VCaP (cell line): ENCODE results near the gene ERP44.

Experiments used
- H3K27ac ChIP-seq: fragments of 450-650 bp; 2 replicates; pipeline ENCODE4 v1.5.1; 2017
- CTCF ChIP-seq: fragments of 450-650 bp; conservative IDR thresholded peaks from 2 replicates; pipeline ENCODE4 v1.5.1; 2017; ENCODE audit warnings: mild to moderate bottlenecking, moderate library complexity

ERP44 gene

GRCh38 chr9:100111235-100111634 lies 12.4 kb upstream of the ERP44 start:
- no peak for TF ChIP-seq CTCF
- H3K27ac ChIP-seq, result no peak overlapping the region

- TF ChIP-seq CTCF, result no peak
- H3K27ac ChIP-seq, result no peak overlapping the region
These were observed 9.8 kb upstream of the ERP44 start for GRCh38 chr9:100108559-100108958.

- no peak for TF ChIP-seq CTCF
These were observed 7.8 kb upstream of the ERP44 start for GRCh38 chr9:100106616-100107015.

GRCh38 chr9:100105861-100106260 lies 7.1 kb upstream of the ERP44 start:
- TF ChIP-seq CTCF, result no peak
- H3K27ac ChIP-seq, result no peak overlapping the region

More at GRCh38 chr9:100106616-100107015, 7.8 kb upstream of the ERP44 start:
- H3K27ac ChIP-seq, result no peak overlapping the region

- no peak for TF ChIP-seq CTCF
- H3K27ac ChIP-seq, result no peak overlapping the region
These were observed 5.5 kb upstream of the ERP44 start for GRCh38 chr9:100104314-100104713.

GRCh38 chr9:100101608-100102007 lies 2.8 kb upstream of the ERP44 start:
- no peak for TF ChIP-seq CTCF

GRCh38 chr9:100100146-100100667 lies 1.4 kb upstream of the ERP44 start:
- H3K27ac ChIP-seq, result peak overlapping the region; percentile 84
- TF ChIP-seq CTCF, result no peak

More at GRCh38 chr9:100101608-100102007, 2.8 kb upstream of the ERP44 start:
- no peak overlapping the region for H3K27ac ChIP-seq
